Activated CD8-positive, alpha-beta memory T cell treated with anti-CD3 and anti-CD28 coated beads, Interleukin-2, amount 50 U/mL, for 1 hour (primary cell): ENCODE measurements around the gene ARL3.
"Not testable (repeated sequence)": the region's sequence is repeated elsewhere in the genome, so short reads cannot be mapped to it uniquely, and the experiment has no call there.

Experiments used
- DNase-seq: peaks from one replicate; pipeline ENCODE4 v3.0.0-alpha.2; 2020; ENCODE audit errors: extremely low read depth

ARL3 gene, protein sequence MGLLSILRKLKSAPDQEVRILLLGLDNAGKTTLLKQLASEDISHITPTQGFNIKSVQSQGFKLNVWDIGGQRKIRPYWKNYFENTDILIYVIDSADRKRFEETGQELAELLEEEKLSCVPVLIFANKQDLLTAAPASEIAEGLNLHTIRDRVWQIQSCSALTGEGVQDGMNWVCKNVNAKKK

DNA sequence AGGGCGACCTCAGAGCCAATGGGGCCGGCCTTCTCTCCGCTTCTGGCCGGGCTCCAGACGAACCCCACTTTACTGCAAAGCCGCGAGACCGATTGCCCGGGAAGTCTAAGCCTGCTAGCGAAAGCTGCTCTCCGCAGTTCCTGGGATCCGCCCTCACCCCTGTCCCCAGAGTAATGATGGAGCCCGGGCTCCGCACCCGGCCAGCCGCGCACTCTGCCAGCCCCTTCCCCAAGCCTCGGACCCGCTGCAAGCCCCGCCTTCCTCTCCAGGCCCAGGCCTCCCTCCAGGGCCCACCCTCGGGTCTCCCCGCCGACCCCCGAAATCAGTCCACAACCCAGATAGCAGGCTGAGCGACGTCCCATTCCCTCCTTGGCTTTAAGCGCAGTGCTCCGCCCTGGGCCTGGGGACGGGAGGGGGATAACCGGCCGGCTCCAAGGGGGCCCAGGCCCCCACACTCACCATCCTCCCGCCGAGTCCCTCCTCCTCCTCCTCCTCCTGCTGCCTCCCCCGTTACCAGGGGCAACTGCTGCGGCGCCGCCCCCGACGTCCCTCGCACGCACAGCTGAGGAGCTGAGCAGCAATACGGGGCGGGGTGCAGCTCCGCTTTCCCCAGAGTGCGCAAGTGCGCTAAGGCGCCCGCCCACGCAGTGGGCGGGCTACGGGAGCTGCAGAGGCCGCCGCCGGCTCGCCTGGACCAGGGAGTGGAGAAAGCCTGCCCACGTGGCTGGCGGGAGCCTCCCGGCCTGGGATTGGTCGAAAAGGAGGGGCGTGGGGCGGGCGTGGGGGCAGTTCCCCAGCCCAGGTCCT is at the start of gene ARL3:
TSS of gene ARL3 (minus strand) at position 584 of the 807 bp plus-strand sequence. CDS start at position 462, 122 bp downstream.
- peak; percentile 80 for DNase-seq

DNA sequence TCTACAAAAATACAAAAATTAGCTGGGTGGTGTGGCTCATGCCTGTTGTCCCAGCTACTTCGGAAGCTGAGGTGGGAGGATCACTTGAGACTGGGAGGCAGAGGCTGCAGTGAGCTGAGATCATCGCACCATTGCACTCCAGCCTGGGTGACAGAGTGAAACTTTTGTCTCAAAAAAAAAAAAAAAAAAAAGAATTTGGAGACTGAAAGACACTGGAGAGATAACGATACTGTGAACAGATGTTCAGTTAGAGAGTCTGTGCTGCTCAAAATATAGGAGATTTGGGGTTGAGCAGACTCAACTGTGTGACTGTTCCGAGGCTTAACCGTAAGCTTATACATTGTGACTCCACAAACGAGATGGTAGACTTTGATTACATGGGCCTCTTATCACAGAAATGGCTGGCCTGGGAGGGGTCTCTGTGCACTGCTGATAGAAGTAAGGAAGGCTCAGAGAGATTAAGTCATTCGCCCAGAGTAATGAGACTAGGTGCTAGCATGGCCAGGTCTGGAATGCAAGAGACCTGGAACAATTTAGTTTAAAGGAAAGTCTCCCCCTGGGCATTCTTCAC is 48.9 kb upstream of the ARL3 start:
- DNase-seq = no peak

DNA sequence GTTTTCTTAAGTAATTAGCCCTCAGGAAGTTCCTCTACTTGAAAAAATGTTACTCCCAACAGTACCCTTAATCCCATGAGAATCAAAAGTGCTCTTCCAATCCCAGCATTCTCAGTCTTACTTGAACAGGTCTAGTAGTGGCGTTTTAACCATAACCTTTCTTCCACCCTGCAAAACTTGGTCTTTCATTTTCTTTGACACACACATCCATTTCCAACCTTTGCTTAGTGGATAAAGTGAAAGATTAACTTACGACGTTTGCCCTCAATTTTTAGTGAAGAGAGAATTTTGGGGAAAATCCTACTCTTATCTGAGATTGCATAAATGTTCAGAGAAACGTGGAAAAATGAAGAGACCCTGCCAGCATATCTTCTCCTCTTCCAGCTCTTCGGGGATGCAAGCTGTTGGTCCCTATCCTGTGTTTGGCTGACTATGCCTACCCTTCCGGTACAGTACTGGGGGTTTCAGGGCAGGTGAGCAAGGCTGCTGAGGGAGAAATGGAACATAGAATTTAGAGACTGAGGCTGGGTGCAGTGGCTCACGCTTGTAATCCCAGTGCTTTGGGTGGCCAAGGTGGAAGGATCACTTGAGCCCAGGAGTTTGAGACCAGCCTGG is 48.3 kb upstream of the ARL3 start:
- no peak for DNase-seq

DNA sequence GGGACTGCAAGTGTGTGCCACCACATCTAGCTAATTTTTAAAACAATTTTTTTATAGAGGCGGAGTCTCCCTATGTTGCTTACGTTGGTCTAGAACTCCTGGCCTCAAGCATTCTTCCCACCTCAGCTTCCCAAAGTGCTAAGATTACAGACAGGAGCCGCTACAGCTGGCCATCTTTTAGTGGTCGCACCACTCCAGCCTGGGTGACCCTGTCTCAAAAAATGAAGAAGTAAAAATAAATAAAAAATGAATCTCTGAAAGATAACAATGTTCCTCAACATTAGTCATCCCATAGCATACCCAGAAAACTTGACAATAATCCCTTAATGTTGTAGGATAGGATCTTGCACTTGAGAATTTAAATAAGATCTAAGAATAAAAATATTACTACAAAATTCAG is 47.8 kb upstream of the ARL3 start:
- DNase-seq = no peak

DNA sequence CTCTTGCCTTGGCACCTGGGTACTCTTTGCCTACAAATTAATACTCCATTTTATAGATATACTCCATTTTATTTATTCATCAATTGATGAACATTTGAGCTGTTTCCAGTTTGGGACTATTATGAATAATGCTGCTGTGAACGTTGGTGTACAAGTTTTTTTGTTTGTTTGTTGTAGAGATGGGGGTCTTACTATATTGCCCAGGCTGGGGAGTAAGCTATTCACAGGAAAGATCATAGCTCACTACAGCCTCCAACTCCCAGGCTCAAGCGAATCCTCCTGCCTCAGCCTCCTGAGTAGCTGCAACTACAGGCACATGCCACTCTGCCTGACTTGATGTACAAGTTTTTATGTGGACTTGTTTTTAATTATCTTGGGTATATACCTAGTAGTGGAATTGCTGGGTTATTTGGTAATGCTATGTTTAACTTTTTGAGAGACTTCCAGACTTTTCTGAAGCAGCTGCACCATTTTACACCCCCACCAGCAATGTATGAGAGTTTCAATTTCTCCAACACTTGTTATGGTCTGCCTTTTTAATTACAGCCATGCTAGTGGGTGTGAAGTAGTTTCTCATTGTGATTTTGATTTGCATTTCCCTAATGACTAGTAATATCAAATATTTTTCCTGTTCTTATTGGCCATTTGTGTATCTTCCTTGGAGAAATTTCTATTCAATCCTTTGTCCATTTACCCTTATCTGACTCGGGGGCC is 45.5 kb upstream of the ARL3 start:
- DNase-seq = no peak

DNA sequence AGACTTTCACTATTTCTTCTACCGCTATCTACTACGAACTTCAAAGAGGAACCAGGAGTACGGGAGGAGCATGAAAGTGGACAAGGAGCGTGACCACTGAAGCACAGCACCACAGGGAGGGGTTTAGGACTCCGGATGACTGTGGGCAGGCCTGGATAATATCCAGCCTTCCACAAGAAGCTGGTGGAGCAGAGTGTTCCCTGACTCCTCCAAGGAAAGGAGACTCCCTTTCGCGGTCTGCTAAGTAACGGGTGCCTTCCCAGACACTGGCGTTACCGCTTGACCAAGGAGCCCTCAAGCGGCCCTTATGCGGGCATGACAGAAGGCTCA is 44.7 kb upstream of the ARL3 start:
- DNase-seq = not testable (repeated sequence)

DNA sequence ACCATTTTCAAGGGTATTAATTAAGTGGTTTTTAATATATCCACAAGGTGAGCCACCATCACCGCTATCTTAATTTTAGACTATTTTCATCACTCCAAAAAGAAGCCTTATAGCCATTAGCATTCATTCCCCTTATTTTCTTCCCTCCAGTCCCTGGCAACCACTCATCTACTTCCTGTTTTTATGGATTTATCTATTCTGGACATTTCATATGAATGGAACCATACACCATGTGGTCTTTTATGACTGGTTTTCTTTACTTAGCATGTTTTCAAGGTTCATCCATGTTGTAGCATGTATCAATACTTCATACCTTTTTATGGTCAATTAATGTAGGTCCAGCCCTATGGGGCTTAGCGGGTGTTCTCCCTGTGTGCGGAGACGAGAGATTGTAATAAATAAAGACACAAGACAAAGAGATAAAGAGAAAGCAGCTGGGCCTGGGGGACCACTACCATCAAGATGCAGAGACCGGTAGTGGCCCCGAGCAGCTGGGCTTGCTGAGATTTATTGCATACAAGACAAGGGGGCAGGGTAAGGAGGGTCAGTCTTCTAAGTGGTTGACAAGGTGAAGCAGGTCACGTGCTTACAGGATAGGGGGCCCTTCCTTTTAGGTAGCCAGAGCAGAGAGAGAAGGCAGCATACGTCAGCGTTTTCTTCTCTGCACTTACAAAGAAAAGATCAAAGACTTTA is 44.2 kb upstream of the ARL3 start:
- no peak for DNase-seq

DNA sequence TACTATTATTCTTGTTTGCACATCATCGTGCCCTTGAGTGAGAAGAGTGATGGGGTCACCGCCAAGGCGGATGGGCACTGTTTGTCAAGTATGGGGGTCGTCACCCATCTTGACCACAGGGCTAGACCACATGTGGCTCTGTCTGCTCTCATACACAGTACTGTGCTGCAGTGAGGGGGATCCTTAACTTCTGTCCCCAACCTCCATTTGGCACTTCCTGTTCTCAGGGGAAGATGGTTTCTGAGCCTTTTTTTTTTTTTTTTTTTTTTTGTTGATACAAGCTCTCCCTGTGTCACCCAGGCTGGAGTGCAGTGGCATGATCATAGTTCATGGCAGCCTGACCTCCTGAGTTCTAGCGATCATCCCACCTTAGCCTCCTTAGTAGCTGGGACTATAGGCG is 43.1 kb upstream of the ARL3 start:
- no peak for DNase-seq

DNA sequence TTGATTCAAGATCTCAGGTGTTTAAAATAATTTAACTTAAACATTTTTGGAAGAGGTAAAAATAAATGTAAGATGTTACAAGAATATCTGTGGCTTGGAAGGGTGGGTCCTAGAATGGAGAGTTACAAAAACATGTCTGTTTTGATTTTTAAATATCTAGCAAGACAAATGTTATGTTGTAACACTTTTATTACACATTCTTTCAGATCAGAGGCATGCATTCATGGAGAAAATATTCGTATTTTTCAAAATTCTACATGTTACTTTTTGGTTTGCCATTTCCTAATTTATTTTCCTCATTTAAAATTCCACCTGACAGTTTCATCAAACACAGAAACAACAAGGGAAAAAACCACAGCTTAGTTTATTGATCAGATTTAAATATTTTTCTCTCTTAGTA is 39.5 kb upstream of the ARL3 start:
- no peak for DNase-seq

DNA sequence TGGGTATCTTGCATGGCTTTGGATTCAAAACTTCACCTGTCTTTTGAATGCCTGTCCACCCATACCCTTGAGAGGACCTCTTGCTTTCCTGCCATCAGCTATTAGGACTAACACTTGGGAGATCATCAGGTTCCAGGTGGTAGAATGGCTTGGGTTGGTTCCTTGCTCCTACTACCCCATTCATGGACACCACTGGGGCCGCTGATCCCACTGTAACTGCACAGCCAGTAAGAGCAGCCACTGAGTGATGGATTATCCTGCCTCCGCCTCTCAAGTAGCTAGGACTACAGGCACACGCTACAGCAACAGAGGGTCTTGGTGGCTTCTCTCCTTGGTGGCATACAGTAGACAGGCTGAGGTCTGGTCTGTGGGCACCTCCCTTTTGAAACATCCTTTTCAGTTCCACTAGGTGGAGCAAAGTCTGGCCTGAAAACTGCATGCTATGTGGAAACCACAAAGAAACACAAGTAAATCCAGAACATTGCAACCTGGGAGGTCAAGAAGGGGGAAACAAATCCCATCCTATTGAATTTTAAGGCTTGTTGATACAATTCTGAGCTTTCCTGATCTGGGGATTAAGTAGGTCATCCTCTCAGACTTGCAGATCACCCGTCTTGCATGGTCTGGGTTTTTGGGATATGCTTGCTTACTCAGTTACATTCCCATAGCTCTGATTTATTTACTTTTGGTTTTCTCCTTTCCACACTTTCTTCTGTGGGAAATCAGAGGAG is 38.9 kb upstream of the ARL3 start:
- DNase-seq = no peak

DNA sequence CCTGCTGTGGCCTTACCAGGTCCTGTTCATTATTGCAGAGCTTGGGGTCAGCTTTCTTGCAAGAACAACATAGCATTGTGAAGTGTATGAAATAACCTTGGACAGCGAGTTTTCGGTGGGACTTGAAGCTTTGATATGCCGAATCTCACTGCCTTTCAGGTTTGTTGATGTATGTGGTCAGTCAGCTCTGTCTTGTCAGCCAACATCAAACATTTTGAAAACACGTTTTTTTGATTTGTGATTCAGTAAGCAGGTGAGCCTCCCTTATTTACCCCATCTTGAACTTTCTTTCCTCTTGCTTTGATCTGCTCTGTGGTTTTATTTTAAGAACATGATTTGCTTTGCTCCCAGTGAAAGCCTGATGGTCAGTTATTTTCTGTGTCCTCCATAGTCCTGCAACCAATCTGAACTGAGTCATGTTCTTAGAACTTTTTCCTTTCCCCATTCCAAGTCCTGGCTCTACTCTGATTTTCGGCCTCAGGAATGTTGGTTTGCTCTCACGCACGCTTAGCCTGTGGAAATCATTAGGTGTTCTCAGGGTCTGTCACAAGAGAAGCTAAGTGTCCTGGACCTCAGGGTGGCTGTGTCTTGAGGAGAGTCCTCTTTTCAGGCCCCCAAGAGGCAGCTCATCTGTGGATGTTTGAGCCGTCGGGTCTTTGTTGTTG is 38.2 kb upstream of the ARL3 start:
- DNase-seq = no peak

DNA sequence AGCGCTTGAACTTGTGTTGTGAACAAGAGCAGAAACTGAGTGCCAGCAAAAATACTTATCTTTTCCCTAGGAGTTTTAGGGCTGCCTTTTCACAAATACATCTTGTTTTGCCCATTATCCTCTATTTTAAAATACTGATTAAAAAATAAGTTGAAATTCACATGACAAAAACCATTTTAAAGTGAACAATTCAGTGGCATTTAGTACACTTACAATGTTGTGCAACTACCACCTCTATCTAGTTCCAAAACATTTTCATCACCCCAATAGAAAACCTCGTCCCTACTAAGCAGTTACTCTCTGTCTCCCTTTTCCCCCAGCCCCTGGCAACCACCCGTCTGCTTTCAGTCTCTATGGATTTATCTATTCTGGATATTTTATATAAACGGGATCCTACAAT is 31.0 kb upstream of the ARL3 start:
- DNase-seq = no peak

DNA sequence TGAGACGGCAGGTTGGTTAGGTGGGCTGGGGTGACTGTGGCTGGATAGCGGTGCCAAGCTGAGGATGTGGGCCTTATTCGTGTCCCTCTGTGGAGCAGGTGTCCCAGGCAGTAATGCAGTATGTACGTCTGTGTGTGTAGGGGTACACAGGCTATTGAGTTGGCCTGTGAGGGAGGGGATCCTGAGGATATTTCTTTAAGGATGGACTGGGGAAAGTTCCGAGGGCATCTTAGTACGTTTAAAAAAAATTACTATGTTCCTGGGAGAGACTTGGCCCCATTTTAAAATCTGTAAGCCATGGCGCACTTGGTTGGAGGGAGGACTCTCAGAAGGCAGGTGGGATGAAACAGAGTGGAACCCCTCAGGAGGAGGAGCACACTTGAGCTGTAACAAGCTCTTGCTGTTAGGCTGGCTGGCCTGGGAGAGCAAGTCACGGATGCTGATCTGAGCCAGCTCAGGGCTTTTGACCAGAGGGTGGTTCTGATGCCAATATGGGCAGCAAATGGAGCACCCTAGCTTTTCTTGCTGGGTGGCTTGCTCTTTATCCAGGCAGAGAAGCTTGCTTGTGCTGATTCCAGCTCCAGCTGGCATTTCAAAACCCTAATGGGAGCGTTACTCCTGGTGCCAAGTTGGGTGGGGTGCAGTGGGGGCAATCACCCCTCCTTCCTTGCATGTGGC is 30.3 kb upstream of the ARL3 start:
- DNase-seq = no peak

DNA sequence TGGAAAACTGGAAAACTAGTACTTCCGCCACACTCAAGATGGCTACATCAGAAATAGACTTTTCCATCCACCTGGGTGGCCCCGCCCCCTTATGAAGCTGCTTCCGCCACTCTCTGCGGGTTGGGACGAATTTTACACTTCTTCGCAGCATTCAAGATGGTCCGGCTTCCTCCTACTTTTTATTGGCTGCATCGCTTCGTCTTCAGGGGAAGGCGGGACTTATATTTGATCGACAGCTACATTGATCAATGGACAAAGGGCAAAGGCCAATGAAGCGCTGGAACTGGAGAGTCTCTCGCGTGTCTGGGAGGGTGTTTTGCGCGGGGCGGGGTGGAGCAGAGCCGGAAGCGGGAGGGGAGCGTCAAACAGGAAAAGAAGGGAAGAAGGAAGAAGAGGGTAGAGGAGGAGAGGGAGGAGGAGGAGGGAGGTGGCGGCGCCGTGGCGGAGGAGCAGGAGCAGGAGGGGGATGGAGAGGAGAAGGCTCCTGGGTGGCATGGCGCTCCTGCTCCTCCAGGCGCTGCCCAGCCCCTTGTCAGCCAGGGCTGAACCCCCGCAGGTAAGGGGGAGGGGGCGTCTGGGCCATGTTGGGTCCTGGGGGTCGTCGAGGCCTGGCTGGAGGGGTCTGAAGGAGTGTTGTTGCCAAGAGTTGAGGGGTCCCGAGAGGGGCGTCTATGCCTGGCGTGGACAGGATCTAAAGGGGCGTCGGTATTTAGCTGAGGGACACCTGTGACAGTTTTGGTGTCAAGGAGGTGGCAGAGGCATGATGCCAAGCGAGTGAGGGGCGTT is 29.6 kb upstream of the ARL3 start, which contains the start of gene WBP1L:
TSS of gene WBP1L (plus strand) at position 361 of the 786 bp plus-strand sequence. CDS start at position 467, 106 bp downstream.
- DNase-seq = peak; percentile 87

DNA sequence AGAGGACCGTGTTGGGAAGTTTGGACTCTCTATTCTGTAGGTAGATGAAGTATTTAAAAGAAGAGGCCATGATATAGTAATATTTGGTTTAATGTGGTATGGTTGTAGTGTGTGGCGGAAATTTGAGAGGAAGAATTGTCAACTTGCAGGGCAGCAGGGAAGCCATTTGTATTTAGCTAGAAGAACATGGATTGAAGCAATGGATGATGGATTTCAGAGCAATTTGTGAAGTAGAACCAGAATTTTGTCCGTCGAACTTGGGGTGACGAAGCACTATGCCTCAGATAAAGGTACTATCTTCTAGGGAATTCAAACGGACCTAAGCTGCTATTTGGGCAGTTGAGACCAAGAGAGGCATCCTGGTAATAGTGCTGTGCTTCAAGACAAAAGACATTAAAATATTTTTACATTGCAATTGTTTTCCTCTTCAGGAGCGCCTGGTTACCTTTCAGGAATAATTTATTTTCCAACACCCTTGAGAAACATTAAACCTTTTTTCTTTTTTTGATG is 28.9 kb upstream of the ARL3 start:
- no peak for DNase-seq

DNA sequence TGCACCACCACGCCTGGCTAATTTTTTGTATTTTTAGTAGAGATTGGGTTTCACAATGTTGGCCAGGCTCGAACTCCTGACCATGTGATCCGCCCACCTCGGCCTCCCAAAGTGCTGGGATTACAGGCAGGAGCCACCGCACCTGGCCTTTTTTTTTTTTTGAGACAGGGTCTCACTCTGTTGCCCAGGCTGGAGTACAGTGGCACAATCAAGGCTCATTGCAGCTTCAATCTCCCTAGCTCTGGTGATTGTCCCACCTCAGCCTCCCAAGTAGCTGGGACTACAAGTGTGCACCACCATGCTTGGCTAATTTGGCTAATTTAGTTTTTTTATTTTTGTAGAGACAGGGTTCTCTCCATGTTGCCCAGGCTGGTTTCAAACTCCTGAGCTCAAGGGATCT is 28.1 kb upstream of the ARL3 start:
- DNase-seq = not testable (repeated sequence)

DNA sequence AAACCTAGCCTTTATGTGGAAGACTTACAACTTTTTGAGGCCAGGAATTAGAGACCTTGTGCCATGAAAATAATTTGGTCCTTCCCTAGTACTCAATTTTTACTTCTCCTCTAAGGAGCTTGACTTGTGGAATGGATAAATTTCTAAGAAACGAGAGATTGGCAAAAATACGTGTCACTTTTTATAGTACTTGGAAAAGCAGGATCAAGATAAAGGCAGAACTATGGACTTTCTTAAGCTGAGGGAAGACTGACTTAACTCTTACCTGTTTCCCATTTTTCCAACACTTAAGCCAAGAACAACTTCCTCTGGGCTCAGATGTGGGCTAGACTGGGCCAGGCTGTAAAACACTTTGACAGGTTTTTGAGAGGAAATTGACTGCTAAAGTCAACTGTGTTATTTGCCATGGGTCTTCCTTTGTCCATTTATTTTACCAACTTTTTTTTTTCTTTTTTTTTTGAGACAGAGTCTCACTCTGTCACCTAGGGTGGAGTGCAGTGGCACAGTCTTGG is 27.6 kb upstream of the ARL3 start:
- no peak for DNase-seq

DNA sequence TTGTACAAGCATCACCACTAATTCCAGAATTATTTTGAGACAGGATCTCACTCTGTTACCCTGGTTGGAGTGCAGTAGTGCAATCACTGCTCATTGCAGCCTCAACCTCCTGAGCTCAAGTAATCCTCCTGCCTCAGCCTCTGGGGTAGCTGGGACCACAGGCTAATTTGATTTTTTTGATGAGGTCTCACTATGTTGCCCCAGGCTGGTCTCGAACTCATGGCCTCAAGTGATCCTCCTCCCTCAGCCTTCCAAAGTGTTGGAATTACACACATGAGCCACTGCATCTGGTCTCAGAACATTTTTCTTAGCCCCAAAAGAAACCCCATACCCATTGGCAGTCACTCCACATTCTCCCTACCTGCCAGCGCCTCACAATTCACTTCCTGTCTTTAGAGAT is 26.0 kb upstream of the ARL3 start:
- DNase-seq = no peak
